GM21825 (cell line): ENCODE results near the gene BCAS3.

ENCODE experiments used
- ATAC-seq: cut with Tn5 transposase; IDR thresholded peaks from one replicate; pipeline ENCODE4 v1.9.1; 2021; ENCODE audit warnings: mild to moderate bottlenecking, moderate library complexity; ENCODE audit not compliant: unreplicated experiment

The BCAS3 gene

GRCh38 chr17:61399131-61400065 is 721.7 kb downstream of the BCAS3 start, which contains the start of gene TBX2:
TBX2 (plus strand) TSS chr17:61399843; CDS start chr17:61400177, 334 bp downstream.
- no peak for ATAC-seq

GRCh38 chr17:61400066-61400716 is 722.5 kb downstream of the BCAS3 start:
- ATAC-seq: no peak

- no peak for ATAC-seq
These were observed 723.2 kb downstream of the BCAS3 start for GRCh38 chr17:61400717-61401388.

GRCh38 chr17:61401389-61402072 is 723.9 kb downstream of the BCAS3 start:
- ATAC-seq: no peak

- no peak for ATAC-seq
These were observed 724.5 kb downstream of the BCAS3 start for GRCh38 chr17:61402073-61402541.

GRCh38 chr17:61402978-61403800 is 725.5 kb downstream of the BCAS3 start:
- ATAC-seq: no peak

DNA sequence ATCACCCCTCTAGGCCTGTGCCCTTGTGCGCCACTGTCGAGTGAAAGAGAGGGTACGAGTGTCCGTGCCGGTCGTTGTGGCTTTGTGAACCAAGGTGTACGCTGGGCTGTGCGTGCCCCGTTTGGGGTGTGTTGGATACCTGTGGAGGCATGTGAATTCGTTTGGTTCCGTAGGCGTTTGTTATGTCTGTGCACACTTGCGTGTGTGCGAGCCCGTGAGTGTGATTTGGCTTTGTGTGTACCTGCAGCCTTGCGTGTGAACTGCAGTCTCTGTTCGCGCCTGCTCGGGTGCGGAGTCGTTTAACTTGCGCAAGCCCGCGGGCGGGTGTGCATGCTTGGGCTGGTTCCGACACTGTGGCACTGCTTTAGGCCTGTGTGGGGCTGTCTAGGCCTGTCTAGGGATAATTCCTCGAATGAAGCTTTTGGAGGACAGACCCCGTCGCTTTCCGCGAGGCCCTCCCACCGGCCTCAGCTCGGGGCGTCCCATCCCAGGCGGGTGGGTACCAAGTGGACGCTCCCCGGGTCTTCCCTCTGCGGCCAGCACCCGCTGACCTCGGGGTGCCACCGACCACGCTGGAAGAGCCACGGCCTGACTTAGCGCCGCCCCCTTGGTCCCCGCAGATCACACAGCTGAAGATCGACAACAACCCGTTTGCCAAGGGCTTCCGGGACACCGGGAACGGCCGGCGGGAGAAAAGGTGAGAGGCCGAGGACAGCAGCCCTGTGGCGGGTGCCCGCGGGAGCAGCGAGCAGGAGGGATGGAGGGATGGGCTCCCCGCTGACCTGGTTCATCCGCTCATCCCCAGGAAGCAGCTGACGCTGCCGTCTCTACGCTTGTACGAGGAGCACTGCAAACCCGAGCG is 726.4 kb downstream of the BCAS3 start:
- no peak for ATAC-seq

- no peak for ATAC-seq
These were observed 726.9 kb downstream of the BCAS3 start for GRCh38 chr17:61404663-61404912.

GRCh38 chr17:61404913-61405685 is 727.4 kb downstream of the BCAS3 start:
- ATAC-seq: no peak

DNA sequence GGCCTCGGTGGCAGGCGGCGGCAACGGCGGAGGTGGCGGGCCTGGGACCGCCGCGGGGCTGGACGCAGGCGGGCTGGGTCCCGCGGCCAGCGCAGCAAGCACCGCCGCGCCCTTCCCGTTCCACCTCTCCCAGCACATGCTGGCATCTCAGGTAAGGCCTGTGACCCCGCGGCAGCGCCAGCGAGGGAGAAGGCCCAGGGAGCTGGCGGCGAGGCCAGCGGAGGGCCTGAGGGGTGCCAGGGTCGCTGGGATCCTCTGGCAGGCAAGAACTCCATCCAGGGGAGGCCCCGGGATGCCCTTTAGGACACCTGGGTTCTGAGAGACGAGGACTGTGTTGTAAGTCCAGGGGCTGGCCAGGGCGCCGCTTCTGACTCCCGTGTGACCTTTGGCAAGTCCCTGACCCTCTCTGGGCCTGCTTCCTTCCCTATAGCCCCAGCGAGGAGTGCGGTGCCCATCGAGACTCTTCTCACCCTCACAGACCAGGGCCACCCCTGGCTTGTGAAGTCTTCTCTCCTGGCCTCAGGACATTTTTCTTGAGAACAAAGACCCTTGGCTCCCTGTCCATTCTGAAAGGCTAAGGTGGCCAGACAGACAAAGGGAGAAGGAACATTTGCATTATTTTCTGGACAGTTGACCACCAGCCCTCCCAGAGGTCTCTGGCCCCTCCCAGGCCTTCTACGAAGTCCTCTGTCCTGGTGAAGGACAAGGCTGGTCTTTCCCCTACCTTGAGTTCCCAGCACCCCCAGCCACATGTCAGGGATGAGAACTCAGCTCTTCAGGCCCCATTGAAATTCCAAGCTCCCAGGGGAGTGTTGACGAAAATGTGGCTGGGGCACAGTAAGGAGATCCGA is 728.3 kb downstream of the BCAS3 start:
- no peak for ATAC-seq

- no peak for ATAC-seq
These were observed 728.8 kb downstream of the BCAS3 start for GRCh38 chr17:61406537-61406845.

DNA sequence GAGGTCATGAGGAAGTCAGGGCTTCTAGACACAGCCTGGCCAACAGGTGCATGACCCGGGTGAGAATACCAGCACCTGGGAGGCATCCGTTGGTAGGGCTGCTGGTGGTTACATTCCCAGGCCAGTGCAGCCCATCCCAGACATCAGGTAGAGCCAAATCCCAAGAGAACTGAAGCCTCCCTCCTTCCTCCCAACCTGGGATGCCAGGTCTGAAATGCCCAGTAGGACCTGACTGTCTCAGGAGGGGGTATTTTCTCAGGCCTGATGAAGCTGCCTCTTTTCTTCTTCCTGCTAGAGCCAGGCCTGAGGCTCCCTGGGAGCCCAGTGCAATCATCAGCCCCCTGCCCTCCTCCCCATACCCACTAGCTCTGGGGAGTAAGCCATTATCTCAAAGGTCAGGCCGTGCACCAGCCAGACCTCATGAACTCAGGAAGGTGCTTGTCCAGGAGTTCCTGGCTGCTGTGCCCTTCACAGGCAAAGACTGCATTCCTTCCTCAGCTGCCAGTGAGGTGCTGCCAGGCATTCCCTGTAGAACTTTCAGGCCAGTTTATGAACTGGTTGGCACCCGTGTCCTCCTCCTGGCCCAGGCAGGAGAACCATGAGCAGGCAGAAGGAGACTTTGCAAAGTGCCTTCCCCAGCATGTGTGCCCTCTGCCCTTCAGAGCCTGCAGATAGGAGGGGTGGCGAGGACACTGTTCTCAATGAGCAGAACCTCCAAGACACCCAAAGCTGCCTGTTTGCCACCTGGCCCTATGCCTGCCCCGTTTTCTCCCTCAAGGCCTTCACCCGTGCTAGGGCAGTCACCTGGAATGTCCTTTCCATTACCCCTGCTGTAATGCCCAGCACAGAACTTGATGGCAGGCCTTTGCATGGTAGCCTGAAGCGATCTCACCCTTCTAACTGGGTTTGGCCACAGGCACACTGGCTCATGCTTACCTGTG is 729.6 kb downstream of the BCAS3 start:
- ATAC-seq: no peak

DNA sequence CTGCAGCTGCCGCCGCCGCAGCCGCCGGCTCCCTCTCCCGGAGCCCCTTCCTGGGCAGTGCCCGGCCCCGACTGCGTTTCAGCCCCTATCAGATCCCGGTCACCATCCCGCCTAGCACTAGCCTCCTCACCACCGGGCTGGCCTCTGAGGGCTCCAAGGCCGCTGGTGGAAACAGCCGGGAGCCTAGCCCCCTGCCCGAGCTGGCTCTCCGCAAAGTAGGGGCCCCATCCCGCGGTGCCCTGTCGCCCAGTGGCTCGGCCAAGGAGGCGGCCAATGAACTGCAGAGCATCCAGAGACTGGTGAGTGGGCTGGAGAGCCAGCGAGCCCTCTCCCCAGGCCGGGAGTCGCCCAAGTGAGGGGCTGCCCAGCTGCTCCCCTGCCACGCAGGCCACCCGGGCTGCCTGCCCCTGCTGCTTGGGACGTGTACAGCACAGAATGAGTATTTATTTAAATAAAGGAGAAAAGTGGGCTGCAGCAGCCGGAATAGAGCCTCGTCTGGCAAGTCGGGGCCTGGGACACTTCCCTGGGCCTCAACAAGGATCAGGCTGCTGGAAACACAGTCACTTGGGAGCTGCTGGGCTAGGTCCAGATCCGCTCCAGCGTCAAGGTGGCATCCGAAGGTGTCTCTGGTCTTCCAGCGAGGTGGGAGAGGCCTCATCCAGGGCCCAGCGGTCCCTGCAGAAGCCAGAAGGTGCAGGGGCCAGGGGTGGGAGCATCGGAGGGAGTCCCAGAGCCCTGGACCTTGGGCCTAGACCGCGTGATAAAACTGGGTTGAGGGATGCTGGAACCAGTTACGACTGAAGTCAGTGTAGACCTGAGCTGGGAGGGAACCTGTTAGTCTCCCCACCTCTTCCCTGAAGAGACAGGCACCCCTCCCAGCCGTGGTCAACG is 730.7 kb downstream of the BCAS3 start:
- ATAC-seq: no peak

DNA sequence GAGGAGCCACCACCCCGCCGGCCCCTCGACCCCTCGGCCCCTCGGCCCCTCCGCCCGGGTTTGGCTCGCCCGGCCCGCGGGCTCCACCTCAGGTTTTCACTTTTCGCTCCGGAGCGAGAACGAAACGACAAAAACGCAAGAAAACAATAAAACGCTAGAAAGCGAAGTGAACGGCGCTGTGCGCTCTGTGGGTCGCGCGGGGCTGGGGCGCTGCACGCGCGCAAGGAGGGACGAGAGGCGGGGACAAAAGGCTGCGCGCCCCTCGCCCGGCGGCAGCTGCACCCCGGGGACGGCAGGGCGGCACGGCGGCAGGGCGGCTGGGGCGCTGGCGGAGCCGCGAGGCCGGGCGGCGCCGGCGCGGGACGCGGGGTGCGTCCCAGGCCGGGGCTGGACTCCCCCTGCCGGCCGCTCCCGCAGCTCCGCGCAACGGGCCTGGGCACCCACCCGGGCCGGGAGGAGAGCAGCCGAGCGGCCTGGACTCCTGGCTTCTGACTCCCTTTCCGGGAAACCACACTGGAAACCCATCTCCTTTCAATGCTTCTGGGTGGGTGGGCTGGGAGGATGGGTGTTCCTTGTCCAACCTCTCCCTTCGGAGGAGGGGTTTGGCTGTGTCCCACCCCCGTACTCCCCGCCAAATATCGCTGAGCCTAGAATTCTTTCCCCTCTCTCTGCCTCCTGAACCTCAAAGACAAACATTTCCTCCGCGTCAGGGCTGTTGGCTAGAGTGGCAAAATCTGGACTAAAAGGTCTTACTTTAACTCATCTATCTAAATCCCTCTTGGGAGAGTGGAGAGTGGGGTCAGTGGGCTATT is 731.9 kb downstream of the BCAS3 start:
- no peak for ATAC-seq
